SU-DHL-6 (cell line): Measurements from ENCODE around the gene MED27.

ENCODE experiments used
- CTCF ChIP-seq: fragments of 200-600 bp; sonication (generic); IDR thresholded peaks from one replicate; pipeline ENCODE4 v1.5.1; 2017; ENCODE audit warnings: antibody characterized with exemption, mild to moderate bottlenecking, low read length, moderate library complexity; ENCODE audit not compliant: insufficient read depth, poor library complexity, severe bottlenecking
- EZH2phosphoT487 ChIP-seq: fragments of 200-600 bp; sonication (generic), shearing (Covaris generic); conservative IDR thresholded peaks from 2 replicates; pipeline ENCODE4 v1.6.1; 2018; ENCODE audit warnings: mild to moderate bottlenecking, antibody characterized with exemption, low read length, moderate library complexity, mixed read lengths

DNA sequence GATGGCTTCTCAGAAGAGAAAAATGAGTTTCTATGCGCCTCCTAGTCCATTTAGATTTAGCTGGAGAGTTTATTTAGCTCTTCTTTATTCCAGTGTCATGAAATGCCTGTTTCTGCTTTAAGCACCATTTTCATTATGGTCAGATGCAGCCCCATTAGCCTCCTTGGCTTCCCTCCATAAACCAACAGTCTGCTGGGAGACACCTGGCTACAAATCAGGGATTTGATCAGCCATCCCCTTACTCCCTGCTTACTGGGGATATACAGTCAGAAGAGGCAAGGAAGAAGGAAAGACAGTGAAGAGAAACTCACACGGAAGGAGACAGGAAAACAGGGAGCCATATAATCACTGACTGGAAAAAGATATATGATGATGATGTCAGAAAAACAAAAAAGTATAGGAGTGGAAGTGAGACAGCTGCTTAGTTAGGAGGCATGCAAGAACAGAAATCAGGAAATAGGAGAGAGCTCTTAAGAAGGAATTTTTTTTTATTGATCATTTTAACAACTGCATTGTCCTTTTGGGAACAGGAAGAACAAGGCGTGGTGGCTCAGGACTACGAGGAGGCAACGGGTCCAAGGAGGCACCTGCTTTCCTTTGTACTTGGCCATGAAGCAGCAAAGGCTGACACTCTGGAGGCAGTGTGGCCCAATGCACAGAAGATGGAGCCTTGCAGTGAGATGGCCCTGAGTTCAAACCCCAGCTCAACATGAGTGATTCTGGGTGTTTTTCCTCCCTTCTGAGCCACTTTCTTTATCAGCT is 56.1 kb downstream of the MED27 start:
- no peak for TF ChIP-seq CTCF
- TF ChIP-seq EZH2phosphoT487, result no peak
